Measurements from ENCODE around the gene MORN5.
A peak's percentile ranks its signal among the peaks of the same experiment; 100 is the strongest.

MORN5 gene

DNA sequence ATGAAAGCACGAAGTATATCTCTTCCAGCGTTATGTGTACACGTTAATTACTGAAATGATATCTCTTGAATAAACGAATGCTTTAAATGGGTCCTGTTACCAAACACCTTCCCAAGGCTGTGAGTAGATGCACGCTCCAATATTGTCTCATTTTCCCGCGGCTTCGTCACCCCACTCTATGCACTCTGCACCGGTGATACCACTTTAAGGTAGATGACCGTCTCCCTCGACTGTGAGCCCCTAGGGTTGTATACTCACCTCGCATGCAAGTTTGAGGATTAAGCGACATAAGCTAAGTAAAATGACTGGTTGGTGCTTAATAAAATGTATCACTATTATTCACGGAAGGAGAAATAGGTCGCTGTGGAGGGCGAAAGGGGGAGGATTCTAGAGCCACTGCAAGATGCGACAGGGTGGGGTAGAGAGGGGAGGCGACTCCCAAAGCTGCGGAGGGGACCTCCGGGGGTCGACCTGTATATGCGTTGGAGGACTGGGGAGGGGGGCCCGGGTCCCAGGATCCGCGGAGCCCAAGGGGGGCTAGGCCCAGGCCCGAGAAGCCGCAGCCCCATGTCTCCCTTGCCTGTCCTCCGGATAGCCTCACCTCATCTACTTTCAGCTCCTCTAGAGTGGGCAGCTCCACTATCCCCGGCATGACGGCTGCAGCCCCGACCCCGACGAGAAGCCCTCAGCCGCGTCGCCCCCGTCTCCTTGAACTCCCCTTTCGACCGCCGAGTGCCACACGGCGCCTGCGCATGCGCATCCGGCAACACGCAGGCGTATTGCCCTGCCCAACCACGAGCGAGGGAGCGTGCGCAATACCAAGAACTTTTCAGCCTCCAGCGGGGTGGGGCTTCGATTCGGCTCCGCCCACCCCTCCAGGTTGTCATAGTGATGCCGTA lies at the start of gene MORN5, which contains the start of gene NDUFA8:
MORN5 (plus strand) TSS at position 883 of the 899 bp plus-strand sequence. CDS start 65 bp downstream, outside the sequence.
NDUFA8 (minus strand) TSS at position 754 of the 899 bp plus-strand sequence; CDS start at position 652, 102 bp downstream.
- DNase-seq: peak; percentile 98

DNA sequence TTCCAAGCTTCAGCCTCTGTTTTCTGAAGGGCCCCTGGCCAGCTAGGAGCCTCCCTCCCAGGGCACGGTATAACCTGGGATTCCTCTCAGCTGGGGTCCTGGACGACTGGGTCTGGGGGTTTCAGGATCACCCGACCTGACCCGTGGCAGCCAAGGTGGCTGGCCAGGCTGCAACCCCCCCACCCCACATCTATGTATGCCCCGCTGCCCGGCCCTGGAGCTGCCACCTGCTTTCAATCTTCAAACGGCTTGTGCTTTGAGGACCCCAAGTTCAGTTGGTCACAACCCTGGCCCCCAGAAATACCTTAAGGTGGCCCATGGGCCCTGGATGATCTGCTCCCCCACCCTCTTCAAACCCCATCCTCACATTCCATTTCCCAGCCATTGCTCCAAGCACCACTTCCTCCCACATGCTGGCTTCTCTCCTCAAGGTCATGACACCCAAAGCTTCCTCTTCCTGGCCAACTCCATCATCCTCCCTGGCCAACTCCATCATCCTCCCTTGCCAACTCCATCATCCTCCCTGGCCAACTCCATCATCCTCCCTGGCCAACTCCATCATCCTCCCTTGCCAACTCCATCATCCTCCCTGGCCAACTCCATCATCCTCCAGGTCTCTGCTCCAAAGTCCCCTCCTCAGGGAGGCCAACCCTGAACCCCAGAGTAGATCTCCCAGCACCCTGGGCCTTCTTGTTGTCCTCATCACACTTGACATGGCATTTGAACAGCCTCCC lies 49.4 kb upstream of the MORN5 start:
- DNase-seq: no peak

DNA sequence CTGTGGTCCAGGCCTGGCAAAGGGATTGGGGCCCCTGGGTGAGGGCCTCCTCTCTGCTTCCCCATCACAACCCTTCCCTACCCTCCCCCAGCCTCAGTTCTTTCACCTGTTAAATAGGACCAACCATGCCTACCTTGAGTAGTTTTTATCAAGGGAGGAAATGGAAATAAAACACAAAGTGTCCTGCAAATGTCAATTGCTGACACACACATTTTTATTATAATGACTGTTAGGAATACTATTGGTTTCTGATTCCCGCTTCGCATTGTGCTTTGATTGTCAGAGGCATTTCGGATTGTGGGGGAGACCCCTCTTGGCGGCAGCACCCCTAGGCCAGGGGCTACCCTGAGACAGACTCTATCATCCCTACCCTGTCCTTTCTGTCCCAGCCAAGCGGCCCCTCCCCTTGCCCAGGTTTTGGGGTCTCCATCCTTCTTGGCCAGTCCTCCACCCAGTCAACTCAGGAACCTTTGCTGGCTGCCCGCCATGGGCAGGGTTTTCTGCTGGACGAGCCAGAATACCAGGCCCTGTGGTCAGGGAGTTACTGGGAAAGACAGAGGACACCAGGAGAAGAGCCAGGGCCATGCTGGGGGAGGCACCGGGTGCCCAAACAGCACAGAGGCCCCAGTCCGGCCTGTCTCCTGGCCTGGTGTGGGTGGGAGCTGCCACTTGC lies 48.2 kb upstream of the MORN5 start:
- DNase-seq: no peak

DNA sequence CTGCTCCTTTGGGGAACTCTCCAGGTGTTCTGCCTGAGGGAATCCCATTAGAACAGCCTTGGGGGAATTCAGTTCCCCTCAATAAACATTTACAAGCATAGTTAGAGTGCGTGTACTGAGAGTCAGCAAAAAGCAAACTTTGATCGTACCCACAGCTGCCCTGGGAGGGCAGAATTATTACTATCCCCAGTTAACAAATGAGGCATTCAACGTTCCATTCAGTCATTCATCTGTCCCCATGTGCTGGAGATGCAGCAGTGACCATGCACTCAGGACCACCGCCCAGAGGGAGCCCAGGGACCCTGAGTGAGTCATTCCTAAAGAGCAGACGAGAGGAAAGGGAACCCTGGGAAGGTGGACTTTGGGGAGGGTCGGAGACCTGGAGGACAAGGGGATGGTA lies 47.5 kb upstream of the MORN5 start:
- no peak for DNase-seq

DNA sequence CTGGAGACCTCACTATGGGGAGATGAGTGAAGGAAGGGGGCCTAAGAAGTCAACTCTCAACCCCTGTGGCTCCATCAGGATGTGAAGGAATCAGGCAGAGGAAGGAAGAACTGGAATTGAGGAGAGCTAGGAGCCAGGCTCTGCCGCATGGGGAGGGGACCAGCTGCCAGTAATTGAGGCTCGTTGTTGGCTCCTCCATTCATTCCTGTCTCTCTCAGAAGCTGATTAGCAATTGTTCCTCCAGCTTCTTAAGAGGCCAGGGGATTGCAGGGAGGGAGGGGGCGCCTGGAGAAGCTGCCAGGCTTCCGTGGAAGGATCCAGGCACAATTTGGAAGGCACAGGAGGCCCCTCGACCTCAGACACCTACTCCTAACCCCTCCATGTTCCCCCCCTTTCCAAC lies 46.1 kb upstream of the MORN5 start:
- peak; percentile 89 for DNase-seq

DNA sequence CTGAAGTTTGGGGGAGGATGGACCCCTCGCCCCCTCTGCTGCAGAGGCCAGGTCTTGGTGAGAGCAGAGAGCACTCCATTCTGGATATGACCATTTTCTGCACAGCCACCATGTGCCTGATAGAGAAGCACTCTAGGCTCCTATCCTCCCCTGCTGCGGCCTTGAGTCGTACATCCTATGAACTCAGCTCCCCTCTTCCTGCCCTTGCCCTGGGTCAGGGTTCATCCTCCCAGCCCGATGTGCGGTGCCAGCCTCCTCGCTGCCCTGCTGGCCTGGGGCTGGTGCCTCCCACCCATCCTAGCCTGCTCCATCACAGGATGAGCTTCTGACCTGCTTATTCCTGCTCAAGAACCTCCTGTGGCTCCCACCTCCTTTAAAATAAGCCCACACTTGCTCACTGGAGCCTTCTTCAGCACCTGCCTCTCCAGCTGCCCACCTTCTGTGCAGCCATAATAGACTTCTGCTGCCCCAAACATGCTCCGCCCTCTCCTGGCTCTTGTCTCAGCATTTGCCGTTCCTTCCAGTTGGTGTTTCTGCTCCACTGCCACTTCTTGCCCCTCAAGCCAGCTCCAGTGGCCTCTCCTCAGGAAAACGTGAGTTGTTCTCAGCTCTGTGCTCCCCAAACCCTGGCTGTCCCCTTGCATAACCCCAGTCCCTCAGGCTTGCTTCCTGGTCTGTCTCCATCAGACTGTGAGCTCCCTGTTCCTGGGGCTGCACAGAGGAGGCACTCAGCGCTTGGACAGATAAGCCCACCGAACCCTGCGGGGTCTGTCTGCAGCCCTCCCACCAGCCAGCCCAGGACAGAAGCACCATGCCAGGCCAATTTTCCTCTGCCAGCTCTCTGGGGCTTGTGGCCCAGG lies 44.3 kb upstream of the MORN5 start:
- DNase-seq: peak; percentile 29

DNA sequence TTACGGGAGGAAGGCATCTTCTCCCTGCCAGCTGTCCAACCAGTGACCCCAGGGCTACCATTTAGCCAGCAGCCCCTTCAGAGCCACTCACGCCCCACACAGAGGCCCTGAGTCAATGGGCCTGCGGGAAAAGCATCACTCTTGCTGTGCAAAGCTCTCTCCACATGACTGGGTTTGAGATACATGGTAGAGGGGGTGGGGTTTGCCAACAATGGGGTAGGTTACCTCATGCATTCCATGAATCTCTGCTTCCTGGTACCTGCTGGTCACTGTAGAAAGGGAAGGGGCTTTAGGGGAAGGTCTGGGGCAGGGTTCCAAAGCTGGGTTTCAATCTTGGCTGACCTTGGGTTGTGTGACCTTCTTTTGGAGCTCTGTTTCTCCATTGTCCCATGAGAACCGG lies 43.7 kb upstream of the MORN5 start:
- no peak for DNase-seq

DNA sequence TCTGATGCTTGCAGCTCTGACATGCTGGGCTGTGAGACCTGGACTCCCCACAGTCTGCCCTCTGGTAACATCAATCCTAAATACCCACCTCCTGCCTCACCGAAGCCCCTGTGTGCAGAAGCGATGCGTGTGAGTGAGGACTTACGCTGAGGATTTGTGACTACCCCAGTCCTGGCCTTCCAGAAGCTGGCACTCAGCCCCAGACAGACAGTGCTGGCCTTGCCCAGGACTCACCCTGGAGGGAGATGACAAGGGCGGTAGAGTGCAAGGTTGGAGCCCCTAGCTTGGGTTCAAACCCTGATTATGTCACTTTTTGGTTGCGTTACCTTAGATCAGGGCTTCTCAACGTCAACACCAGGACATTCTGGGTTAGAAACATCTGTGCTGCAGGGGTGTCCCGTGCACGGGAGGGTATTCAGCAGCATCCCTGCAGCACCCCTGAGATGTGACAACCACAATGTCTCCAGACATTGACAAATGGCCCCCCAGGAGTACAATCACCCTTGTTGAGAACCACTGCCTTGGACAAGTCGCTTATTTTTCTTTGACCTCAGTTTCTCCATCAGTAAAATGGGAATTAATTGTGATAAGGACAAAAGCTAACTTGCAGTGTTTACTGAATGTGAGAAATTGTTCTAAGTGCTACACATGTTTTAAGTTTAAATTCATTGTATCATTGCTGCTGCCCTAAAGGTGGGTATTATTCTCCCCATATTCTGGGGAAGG lies 43.1 kb upstream of the MORN5 start:
- DNase-seq: no peak

DNA sequence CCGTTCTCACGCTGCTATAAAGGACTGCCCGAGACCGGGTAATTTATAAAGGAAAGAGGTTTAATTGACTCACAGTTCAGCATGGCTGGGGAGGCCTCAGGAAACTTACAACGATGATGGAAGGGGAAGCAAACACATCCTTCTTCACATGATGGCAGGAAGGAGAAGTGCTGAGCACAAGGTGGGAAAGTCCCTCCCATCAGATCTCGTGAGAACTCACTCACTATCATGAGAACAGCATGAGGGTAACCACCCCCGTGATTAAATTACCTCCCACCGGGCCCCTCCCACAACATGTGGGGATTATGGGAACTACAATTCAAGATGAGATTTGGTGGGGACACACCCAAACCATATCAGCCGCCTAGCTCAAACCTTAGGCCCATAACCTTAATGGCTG lies 42.5 kb upstream of the MORN5 start:
- peak; percentile 31 for DNase-seq

DNA sequence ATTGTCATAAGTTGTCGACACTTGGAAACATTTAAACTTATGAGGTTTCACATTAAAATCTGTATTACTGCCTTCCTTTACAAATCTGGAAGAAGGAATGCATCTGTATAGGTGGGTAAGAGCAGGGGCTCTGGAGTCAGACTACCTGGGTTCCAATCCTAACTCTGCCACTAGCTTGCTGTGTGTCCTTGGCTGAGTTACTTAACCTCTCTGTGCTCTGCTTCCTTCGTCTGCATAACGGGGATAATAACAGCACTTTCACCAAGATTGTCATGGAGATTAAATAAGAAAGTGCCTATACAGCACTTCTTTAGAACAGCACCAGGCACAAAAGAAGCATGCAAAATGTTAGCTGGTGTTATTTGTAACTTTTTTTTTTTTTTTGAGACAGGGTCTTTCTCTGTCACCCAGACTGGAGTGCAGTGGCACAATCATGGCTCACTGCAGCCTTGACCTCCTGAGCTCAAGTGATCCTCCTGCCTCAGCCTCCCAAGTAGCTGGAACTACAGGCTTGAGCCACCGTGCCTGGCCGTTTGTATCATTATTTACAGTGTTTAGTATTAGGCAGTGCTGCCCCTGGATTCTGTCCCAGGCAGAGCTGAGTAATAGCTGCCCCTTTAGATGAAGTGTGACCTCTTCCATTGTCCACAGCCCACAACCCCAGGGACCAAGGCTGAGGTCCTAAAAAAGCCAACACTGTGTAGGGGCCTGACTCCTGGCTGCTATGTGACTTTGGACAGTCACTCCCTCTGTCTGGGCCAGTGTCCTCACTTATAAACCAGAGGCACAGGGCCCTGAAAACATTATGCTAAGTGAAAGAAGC lies 41.2 kb upstream of the MORN5 start:
- DNase-seq: no peak

DNA sequence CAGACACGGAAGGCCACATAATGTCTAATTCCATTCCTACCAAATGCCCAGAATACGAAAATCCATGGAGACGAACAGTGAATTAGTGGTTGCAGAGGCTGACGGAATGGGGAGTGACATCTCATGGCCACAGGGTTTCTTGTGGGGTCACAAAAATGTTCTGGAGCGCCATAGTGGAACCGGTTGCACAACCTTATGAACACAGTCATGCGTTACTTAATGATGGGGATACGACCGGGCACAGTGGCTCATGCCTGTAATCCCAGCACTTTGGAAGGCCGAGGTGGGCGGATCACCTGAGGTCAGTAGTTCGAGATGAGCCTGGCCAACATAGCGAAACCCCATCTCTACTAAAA lies 40.6 kb upstream of the MORN5 start:
- no peak for DNase-seq

DNA sequence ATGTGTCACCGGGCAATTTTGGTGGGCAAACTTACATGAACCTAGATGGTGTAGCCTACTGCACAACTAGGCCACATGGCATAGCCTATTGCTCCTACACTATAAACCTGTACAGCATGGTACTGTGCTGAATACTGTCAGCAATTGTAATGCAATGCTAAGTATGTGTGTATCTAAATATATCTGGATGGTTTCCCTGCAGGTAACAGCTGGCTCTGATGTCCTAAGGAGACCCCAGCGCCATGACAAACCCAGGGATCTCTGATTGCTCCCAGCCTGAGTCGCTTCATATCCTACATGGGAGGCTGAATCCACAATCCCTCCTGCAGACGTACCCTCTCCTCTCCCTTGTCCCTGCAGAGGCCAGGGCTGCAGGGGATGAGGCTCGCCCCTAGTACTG lies 40.0 kb upstream of the MORN5 start:
- no peak for DNase-seq

DNA sequence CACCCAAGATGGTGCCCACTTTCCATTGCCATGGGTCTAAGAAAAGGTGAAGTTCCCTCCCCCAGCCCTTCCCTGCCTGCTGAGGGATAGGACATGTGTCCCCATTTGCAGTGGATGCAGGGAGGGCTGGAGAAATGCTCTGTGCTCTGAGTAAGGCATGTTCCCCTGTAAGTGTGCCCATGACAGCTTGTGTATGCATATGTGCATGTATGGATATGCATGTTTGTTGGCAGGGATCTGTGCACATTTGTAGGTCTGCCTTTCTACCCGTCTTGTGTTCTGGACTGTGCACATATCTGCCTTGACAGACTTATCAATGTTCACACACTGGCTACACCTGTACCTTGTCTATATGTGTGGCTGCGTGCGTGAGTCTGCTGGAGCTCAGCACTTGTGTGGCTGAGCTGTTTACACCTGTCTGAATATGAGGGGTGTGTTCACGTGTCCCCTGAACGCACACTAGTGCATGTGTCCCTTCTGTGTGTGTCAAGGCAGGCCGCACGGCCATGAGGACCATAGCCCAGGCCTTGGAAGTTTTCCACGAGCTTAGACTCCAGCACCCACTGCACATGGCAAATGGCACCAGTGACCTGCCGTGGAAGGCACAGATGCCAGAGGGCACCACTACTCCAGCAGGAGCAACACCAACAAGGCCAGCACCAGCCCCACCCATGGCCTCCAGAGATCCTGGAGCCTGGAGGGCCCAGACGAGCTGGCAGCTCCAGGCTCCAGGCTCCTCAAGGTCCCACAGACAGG lies 39.2 kb upstream of the MORN5 start:
- DNase-seq: no peak

DNA sequence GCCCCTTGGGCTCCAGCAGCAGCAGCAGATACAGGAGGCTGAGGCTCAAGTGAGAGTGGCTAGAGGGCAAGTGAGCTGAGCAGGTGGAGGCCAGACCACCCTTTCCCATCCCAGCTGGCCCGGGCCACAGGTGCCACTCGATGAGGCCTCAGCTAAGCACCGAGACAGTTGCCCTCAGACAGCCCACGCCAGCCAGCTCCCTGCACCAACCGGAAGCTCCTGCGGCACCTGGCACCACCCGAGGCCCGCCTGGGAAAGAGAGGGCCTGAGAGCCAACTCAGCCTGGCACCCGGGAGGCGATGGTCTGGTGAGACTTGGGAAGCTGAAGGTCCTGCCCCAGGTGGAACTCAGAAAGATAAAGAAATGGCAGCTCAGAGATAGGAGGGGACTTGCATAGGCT lies 38.3 kb upstream of the MORN5 start:
- DNase-seq: no peak

DNA sequence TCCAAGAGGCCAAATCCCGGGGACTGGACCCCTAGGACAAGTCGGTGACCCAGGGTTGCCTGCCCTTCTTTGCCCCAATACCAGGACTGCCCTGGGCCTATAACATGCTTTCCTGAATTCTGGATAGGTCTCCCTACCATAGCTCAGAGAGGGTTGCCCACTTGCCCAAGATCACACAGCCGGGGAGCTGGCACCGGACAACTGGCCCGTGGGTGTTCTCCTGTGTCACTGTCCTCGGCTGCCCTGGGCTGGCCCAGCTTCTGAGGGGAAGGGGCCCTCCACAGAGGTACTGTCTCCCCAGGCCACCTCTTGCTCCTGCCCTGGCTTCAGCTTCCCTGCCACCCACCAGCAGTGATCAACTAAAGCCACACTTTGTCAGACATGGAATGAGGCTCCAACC lies 37.8 kb upstream of the MORN5 start:
- no peak for DNase-seq

DNA sequence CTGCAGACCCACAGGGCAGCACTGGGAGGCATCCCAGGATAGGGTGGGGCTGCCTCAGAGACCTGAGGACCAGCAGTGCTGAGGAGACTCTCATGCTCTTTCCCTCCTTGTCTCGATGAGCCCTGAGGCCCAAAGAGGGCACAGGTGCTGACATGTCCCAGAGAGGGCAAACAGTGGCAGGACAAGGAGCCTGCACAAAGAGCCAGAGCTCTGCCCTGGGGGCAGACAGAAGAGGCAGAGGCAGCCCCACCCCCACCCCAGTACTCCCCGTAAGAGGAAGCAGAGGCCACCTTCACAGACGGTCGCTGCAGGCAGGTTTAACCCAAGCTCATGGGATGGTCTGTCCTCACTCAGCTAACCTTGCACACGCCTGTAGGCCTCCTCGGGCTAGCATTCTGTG lies 37.2 kb upstream of the MORN5 start:
- no peak for DNase-seq

DNA sequence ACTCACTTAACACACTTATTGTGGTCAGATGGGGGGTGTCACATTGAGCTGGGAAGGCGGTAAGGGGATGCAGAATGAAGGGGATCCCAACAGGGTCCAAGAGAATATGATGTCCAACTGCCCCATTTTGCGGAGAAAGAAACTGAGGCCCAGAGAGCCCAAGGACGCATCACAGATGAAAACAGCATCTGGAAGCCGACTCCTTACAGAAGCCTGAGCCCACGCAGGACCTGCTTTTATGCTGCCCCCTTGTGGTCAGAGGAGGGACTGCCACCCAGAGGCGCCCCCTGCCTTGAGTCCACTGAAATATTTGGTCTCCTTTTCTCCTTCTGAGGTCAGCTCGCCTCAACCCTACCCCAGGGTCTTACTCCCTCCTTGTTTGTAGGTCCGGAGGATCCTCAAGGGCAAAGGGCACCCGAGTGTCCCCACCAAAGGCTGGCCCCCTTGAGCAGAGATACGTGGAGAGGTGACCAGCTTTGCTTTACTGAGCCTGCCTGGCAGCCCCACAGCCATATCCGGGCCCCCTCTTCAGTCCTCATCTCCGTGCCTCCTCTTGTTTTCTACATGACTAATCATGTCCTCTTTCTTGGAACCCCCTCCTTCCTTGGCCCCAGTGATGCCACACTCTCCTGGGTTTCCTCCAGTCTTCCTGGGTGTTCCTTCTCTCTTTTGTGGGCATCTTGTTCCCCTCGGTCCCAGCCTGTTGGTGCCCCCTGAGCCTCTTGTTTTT lies 36.6 kb upstream of the MORN5 start:
- DNase-seq: peak; percentile 82

DNA sequence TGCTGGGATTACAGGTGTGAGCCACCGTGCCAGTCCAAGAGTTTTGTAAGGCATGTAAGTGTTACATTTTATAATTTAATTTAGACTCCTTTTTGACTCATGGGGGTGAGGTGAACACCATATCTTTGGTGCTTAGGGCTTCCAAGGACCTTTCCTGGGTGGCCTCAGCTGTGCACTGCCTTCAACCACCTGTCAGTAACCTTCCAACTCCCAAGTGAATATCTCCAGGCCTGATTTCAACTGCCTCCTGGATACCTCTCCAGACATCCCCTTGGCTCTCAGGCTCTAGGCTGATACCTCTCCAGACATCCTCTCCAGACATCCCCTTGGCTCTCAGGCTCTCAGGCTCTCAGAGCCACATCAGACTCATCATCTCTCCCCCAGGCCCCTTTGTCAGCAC lies 35.7 kb upstream of the MORN5 start:
- peak; percentile 6 for DNase-seq

DNA sequence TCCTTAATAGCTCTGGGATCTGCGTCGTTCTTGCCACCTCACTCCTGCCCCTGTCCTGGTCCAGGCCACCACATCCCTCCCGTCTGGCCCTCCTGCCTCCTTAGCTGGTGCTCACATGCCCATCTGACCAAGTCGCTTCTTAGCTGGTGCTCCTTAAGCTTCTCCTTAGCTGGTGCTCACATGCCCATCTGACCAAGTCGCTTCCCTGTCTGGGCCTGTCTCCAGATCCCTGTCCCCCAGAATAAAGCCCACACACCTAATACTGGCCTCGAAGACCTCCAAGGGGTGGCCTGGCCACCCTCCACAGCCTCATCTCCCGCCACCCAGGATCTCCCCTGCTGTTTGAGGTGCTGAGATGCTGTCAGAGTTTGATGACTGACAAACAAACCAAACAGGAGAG lies 35.2 kb upstream of the MORN5 start:
- no peak for DNase-seq

DNA sequence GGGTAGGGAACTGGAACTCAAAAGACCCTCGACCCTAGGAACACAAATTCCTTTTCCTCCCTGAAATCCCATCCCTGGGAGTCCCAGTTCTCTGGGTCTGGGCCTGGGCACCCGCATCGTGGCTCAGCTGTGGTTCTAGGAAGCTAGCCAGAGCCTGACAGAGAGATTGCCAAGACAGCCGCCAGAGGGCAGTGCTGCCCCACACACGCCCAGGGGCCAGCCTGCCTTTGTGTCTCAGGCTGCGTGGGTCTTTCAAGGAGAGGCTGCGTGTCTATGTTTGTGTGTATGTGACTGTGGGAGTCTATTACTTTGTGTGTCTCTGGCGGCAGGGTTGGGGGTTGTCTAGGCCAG lies 34.6 kb upstream of the MORN5 start:
- peak; percentile 80 for DNase-seq
